Measurements from ENCODE around the gene KRT82.

The KRT82 gene

DNA sequence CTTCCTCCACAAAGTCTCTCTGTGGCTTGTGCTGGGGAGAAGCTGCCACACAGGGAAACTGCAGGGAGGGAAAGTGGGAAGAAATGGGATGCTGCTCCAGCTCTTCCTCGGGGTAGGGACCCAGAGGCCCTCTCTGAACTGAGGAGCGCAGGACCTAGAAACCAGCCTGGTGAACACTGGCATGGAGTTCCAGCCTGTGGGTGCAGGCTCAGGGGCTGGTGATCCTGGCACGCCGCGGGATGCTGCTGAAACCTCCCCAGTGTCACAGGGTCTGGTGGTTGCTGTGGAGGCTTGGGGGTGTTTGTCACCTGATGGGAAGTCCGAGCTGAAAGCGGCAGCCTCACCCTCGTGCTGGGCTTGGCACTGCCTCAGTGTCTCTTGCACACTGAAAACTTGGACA lies 33.3 kb upstream of the KRT82 start:
- Mint-ChIP-seq H3K27ac (no peak overlapping the region), H3K9me3 (no peaks in the 10 kb centered on the region), H3K4me3 (no peak overlapping the region), H3K36me3 (no peaks in the 10 kb centered on the region), H3K4me1 (no peaks in the 10 kb centered on the region)
- DNase-seq (ENCODE audit: low spot score in 2 of 2): no peak
- ATAC-seq: no peak

GRCh38 chr12:52438305-52439301 lies 32.5 kb upstream of the KRT82 start:
- ATAC-seq: no peak
- H3K9me3 Mint-ChIP-seq: no peaks in the 10 kb centered on the region

GRCh38 chr12:52437508-52437907 lies 31.4 kb upstream of the KRT82 start:
- H3K36me3 Mint-ChIP-seq: no peaks in the 10 kb centered on the region
- DNase-seq (ENCODE audit: low spot score in 2 of 2) (no peak), ATAC-seq (no peak)
- H3K4me3 Mint-ChIP-seq: no peak overlapping the region
- H3K27ac Mint-ChIP-seq: no peak overlapping the region
- H3K9me3 Mint-ChIP-seq: no peaks in the 10 kb centered on the region
- H3K4me1 Mint-ChIP-seq: no peaks in the 10 kb centered on the region

More at GRCh38 chr12:52438305-52439301, 32.5 kb upstream of the KRT82 start:
- H3K27ac Mint-ChIP-seq: no peak overlapping the region
- DNase-seq (ENCODE audit: low spot score in 2 of 2): no peak
- H3K4me1 Mint-ChIP-seq: no peaks in the 10 kb centered on the region
- no peaks in the 10 kb centered on the region for H3K36me3 Mint-ChIP-seq
- no peak overlapping the region for H3K4me3 Mint-ChIP-seq

- Mint-ChIP-seq H3K36me3 (no peaks in the 10 kb centered on the region), H3K4me1 (no peaks in the 10 kb centered on the region)
- ATAC-seq: no peak
Measured at GRCh38 chr12:52436828-52437474, 30.8 kb upstream of the KRT82 start.

GRCh38 chr12:52436000-52436827 lies 30.1 kb upstream of the KRT82 start:
- Mint-ChIP-seq H3K36me3 (no peaks in the 10 kb centered on the region), H3K9me3 (no peaks in the 10 kb centered on the region), H3K4me3 (no peak overlapping the region), H3K4me1 (no peaks in the 10 kb centered on the region), H3K27ac (no peak overlapping the region)
- ATAC-seq (no peak), DNase-seq (ENCODE audit: low spot score in 2 of 2) (no peak)

More at GRCh38 chr12:52436828-52437474, 30.8 kb upstream of the KRT82 start:
- Mint-ChIP-seq H3K27ac (no peak overlapping the region), H3K9me3 (no peaks in the 10 kb centered on the region), H3K4me3 (no peak overlapping the region)
- no peak for DNase-seq (ENCODE audit: low spot score in 2 of 2)

GRCh38 chr12:52435659-52435999 lies 29.5 kb upstream of the KRT82 start:
- ATAC-seq: no peak
- H3K9me3 Mint-ChIP-seq: no peaks in the 10 kb centered on the region
- no peak for DNase-seq (ENCODE audit: low spot score in 2 of 2)
- no peak overlapping the region for H3K27ac Mint-ChIP-seq
- no peaks in the 10 kb centered on the region for H3K4me1 Mint-ChIP-seq
- no peaks in the 10 kb centered on the region for H3K36me3 Mint-ChIP-seq
- H3K4me3 Mint-ChIP-seq: no peak overlapping the region

DNA sequence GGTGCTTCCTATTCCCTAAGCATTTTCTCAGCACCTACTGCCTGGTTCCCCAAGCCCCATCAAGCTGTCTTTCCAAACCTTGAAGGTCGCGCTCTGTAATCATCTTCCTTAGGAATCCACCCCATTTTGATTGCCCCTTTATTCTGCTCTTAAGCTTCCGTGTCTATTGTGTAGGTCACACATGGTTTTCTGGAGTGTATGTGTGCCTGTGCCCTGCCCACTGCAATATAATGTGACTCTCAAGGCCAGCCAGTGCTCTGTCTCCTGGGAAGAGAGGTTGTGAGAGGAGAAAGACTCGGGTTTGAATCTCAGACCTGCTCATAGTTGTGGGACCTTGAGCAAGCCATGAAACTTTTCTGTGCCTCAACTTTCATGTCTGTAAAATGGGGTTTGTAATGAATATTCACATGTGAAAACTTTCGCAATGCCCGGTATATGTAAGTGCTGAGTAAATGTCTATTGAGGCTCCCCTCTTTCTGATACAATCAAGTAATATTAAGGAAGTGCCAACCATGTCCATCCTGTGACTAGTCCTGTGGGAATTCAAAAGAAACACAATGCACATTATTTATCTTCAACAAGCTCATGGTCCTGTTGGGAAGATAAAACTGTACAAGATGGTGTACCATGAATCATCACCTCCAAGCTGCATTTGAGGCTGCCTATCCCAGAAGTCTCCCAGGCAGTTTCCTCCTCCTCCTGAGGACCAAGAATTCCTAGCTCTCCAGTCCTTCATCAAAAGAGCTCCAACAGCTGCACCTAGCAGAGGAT lies 28.8 kb upstream of the KRT82 start:
- no peak for ATAC-seq
- H3K36me3 Mint-ChIP-seq: no peaks in the 10 kb centered on the region
- no peak overlapping the region for H3K27ac Mint-ChIP-seq
- DNase-seq (ENCODE audit: low spot score in 2 of 2): no peak
- no peaks in the 10 kb centered on the region for H3K9me3 Mint-ChIP-seq
- no peaks in the 10 kb centered on the region for H3K4me1 Mint-ChIP-seq
- no peak overlapping the region for H3K4me3 Mint-ChIP-seq

GRCh38 chr12:52434081-52434733 lies 28.1 kb upstream of the KRT82 start, which contains the start of gene KRT75:
Gene KRT75 (minus strand): TSS chr12:52434371. CDS start chr12:52434304, 67 bp downstream.
- no peak within 1 kb of the TSS for H3K4me3 Mint-ChIP-seq
- H3K27ac Mint-ChIP-seq: no peak within 1 kb of the TSS
- no peak for ATAC-seq
- no peaks in the 10 kb centered on the region for H3K4me1 Mint-ChIP-seq
- H3K9me3 Mint-ChIP-seq: no peaks in the 10 kb centered on the region
- H3K36me3 Mint-ChIP-seq: no peaks in the 10 kb centered on the region
- DNase-seq (ENCODE audit: low spot score in 2 of 2): no peak

GRCh38 chr12:52433501-52434080 lies 27.5 kb upstream of the KRT82 start:
- no peak overlapping the region for H3K4me3 Mint-ChIP-seq
- DNase-seq (ENCODE audit: low spot score in 2 of 2): no peak
- ATAC-seq: no peak
- no peaks in the 10 kb centered on the region for H3K9me3 Mint-ChIP-seq
- H3K4me1 Mint-ChIP-seq: no peaks in the 10 kb centered on the region
- no peaks in the 10 kb centered on the region for H3K36me3 Mint-ChIP-seq
- H3K27ac Mint-ChIP-seq: no peak overlapping the region

- Mint-ChIP-seq H3K4me1 (no peaks in the 10 kb centered on the region), H3K27ac (no peak overlapping the region), H3K9me3 (no peaks in the 10 kb centered on the region), H3K4me3 (no peak overlapping the region), H3K36me3 (no peaks in the 10 kb centered on the region)
- DNase-seq (ENCODE audit: low spot score in 2 of 2): no peak
- ATAC-seq: no peak
Measured at GRCh38 chr12:52432559-52433207, 26.5 kb upstream of the KRT82 start.

GRCh38 chr12:52428121-52428520 lies 22.0 kb upstream of the KRT82 start:
- Mint-ChIP-seq H3K36me3 (no peaks in the 10 kb centered on the region), H3K4me1 (no peaks in the 10 kb centered on the region), H3K4me3 (no peak overlapping the region), H3K27ac (no peak overlapping the region), H3K9me3 (no peaks in the 10 kb centered on the region)
- DNase-seq (ENCODE audit: low spot score in 2 of 2) (no peak), ATAC-seq (no peak)

DNA sequence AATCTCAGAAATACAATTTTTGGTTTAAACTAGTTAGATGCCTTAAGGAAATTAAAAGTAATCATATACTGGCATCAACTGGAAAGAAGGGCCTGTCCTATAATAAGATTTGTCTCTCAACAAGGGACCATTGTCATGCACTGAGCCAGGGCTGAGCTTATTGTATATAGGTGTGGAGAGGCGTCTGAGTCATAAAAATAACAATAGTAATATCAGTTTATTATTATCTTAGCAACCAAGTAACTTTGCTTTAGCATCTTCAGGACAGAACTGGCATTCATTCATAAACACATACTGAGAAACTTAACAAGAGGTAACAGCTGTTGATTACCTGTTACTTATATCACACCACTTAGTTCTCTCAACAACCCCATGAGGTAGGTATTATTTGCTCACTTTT lies 20.9 kb upstream of the KRT82 start:
- H3K9me3 Mint-ChIP-seq: no peaks in the 10 kb centered on the region

GRCh38 chr12:52426034-52426433 lies 19.9 kb upstream of the KRT82 start:
- Mint-ChIP-seq H3K4me1 (no peaks in the 10 kb centered on the region), H3K4me3 (no peak overlapping the region), H3K36me3 (no peaks in the 10 kb centered on the region), H3K27ac (no peak overlapping the region), H3K9me3 (no peaks in the 10 kb centered on the region)
- ATAC-seq (no peak), DNase-seq (ENCODE audit: low spot score in 2 of 2) (no peak)

More for the DNA sequence above, 20.9 kb upstream of the KRT82 start:
- DNase-seq (ENCODE audit: low spot score in 2 of 2) (no peak), ATAC-seq (no peak)
- no peaks in the 10 kb centered on the region for H3K4me1 Mint-ChIP-seq
- H3K27ac Mint-ChIP-seq: no peak overlapping the region
- no peak overlapping the region for H3K4me3 Mint-ChIP-seq
- H3K36me3 Mint-ChIP-seq: no peaks in the 10 kb centered on the region

DNA sequence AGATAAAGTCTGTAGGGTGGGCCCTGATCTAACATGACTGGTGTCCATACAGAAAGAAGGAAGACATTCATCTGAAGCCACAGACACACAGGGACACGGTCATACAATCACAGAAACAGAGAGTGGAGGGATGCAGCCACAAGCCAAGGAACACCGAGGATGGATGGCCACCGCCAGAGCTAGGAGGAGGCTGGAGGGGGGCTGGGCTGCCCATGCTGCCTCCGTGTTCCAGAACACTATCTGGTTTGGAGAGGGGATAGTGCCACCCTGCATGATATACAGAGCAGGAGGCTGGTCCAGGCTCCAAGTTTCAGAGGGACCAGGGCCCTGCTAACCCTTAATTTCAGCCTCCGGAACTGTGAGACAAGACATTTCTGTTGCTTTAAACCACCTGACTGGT lies 19.3 kb upstream of the KRT82 start:
- no peaks in the 10 kb centered on the region for H3K4me1 Mint-ChIP-seq
- H3K9me3 Mint-ChIP-seq: no peaks in the 10 kb centered on the region
- H3K36me3 Mint-ChIP-seq: no peaks in the 10 kb centered on the region
- no peak overlapping the region for H3K27ac Mint-ChIP-seq
- DNase-seq (ENCODE audit: low spot score in 2 of 2): no peak
- H3K4me3 Mint-ChIP-seq: no peak overlapping the region
- ATAC-seq: no peak
